HG03103 (cell line): ENCODE results near the gene GHR.

Source experiments
- ATAC-seq: cut with Tn5 transposase; IDR thresholded peaks from one replicate; pipeline ENCODE4 v1.9.1; 2021; ENCODE audit warnings: low read depth; ENCODE audit not compliant: unreplicated experiment

The GHR gene

GRCh38 chr5:42461507-42461906 lies 38.3 kb downstream of the GHR start:
- no peak for ATAC-seq

- ATAC-seq, result no peak
Measured at GRCh38 chr5:42462083-42462482, 38.8 kb downstream of the GHR start.

GRCh38 chr5:42467572-42467971 lies 44.3 kb downstream of the GHR start:
- no peak for ATAC-seq

- no peak for ATAC-seq
Measured at GRCh38 chr5:42467981-42468524, 44.8 kb downstream of the GHR start.

GRCh38 chr5:42483472-42484154 lies 60.4 kb downstream of the GHR start:
- ATAC-seq, result peak; percentile 71

GRCh38 chr5:42487077-42487476 lies 63.8 kb downstream of the GHR start:
- ATAC-seq, result no peak

GRCh38 chr5:42487821-42488220 lies 64.6 kb downstream of the GHR start:
- no peak for ATAC-seq

GRCh38 chr5:42490831-42491230 lies 67.6 kb downstream of the GHR start:
- ATAC-seq, result no peak

- ATAC-seq, result no peak
Measured at GRCh38 chr5:42491699-42492098, 68.5 kb downstream of the GHR start.

GRCh38 chr5:42492974-42493373 lies 69.7 kb downstream of the GHR start:
- no peak for ATAC-seq

- no peak for ATAC-seq
Measured at GRCh38 chr5:42494414-42494813, 71.2 kb downstream of the GHR start.

- no peak for ATAC-seq
Measured at GRCh38 chr5:42495914-42496313, 72.7 kb downstream of the GHR start.

- ATAC-seq, result no peak
Measured at GRCh38 chr5:42496397-42497156, 73.3 kb downstream of the GHR start.

- no peak for ATAC-seq
Measured at GRCh38 chr5:42498000-42498399, 74.8 kb downstream of the GHR start.

- ATAC-seq, result no peak
Measured at GRCh38 chr5:42499016-42499415, 75.8 kb downstream of the GHR start.

- no peak for ATAC-seq
Measured at GRCh38 chr5:42500003-42500599, 76.9 kb downstream of the GHR start.

GRCh38 chr5:42502613-42503470 lies 79.6 kb downstream of the GHR start:
- ATAC-seq, result no peak

- ATAC-seq, result no peak
Measured at GRCh38 chr5:42506662-42507061, 83.4 kb downstream of the GHR start.

GRCh38 chr5:42507451-42508097 lies 84.3 kb downstream of the GHR start:
- no peak for ATAC-seq

GRCh38 chr5:42513246-42513645 lies 90.0 kb downstream of the GHR start:
- ATAC-seq, result no peak
